PFSK-1 (cell line): ENCODE results near the gene IGFBP4.

Source experiments
- FOXP2 ChIP-seq: optimal IDR thresholded peaks from 2 replicates; pipeline ENCODE3; 2011; ENCODE audit warnings: borderline replicate concordance, control low read depth, inconsistent platforms; ENCODE audit not compliant: insufficient read depth; ENCODE audit errors: extremely low read length, extremely low read depth
- POLR2AphosphoS5 ChIP-seq: IDR thresholded peaks from 2 replicates; pipeline ENCODE4 v1.6.1; 2012; ENCODE audit warnings: low read depth, mild to moderate bottlenecking, control low read depth, low read length, moderate library complexity
- REST ChIP-seq, 2 experiments: IDR thresholded peaks; 2 replicates each; pipeline versions ENCODE4 v1.6.1 to v1.8.0; 2011 to 2012; ENCODE audit warnings: low read depth in 2 of 2, low read length in 2 of 2, control low read depth in 1 of 2, inconsistent platforms in 1 of 2, mild to moderate bottlenecking in 1 of 2, moderate library complexity in 1 of 2; ENCODE audit not compliant: insufficient read depth in 1 of 2
- SIN3A ChIP-seq: IDR thresholded peaks from 2 replicates; pipeline ENCODE4 v1.6.1; 2012; ENCODE audit warnings: mild to moderate bottlenecking, low read length, moderate library complexity, borderline replicate concordance; ENCODE audit not compliant: insufficient read depth
- TAF1 ChIP-seq: IDR thresholded peaks from 2 replicates; pipeline ENCODE4 v1.6.1; 2012; ENCODE audit warnings: low read length, control low read depth, borderline replicate concordance; ENCODE audit not compliant: insufficient read depth

Gene IGFBP4

DNA sequence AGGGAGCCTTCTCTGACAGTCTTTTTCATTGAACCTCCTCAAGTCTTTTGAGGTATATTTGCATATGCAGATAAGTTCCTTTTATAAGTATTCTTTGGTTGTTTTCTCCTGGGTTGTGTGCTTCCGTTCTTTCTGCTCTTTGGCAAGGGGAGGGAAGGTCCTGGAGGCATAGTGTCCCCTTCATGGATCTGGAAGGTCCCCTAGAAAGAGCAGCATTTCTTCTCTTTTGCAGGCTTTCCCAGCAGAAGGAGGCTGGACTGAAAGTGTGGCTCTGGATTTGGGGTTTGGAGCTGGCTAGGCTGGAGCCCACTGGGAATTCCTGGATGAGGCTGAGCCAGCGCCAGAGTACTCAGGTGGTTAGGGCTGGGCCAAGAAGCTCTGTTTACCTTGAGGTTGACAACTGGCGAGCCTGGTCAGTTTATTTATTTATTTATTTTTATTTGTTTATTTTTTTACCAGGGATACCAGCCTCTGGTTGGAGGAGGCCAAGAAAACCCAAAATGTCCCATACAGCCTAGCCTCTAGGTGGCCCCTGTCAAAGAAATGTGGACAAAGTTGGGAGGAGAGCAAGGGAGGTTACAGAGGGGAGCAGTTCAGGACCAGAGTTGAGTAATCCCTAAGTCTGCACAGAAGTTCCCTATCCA is 20.1 kb upstream of the IGFBP4 start:
- TF ChIP-seq POLR2AphosphoS5 (no peak), FOXP2 (no peak), SIN3A (no peak), TAF1 (no peak), REST (IDR thresholded peaks at IDR 0.05; ENCODE audit: insufficient read depth in 1 of 2, low read depth in 2 of 2, low read length in 2 of 2) (no peak)

- TF ChIP-seq TAF1 (no peak), FOXP2 (no peak), REST (IDR thresholded peaks at IDR 0.05; ENCODE audit: insufficient read depth in 1 of 2, low read depth in 2 of 2, low read length in 2 of 2) (no peak), POLR2AphosphoS5 (no peak), SIN3A (no peak)
Measured at GRCh38 chr17:40425741-40426140, 17.5 kb upstream of the IGFBP4 start.

GRCh38 chr17:40427002-40427491 is 16.2 kb upstream of the IGFBP4 start:
- no peak for TF ChIP-seq SIN3A
- TF ChIP-seq TAF1 = no peak
- TF ChIP-seq POLR2AphosphoS5 = no peak
- no peak for TF ChIP-seq REST (IDR thresholded peaks at IDR 0.05; ENCODE audit: insufficient read depth in 1 of 2, low read depth in 2 of 2, low read length in 2 of 2)
- TF ChIP-seq FOXP2 = no peak

- no peak for TF ChIP-seq TAF1
- TF ChIP-seq REST (IDR thresholded peaks at IDR 0.05; ENCODE audit: insufficient read depth in 1 of 2, low read depth in 2 of 2, low read length in 2 of 2) = no peak
- no peak for TF ChIP-seq FOXP2
- no peak for TF ChIP-seq SIN3A
- TF ChIP-seq POLR2AphosphoS5 = no peak
Measured at GRCh38 chr17:40430272-40431230, 12.7 kb upstream of the IGFBP4 start.
